RCC 7860 (cell line): ENCODE results near the gene CMKLR1.

Experiments
- DNase-seq: peaks from one replicate; pipeline ENCODE4 v3.0.0-alpha.2; 2015; ENCODE audit warnings: low spot score
- FAIRE-seq: peaks from 2 replicates; lab custom pipeline; 2012; peaks lifted over from hg19 to GRCh38; lab: Jason Lieb, UNC

CMKLR1 gene

GRCh38 chr12:108337235-108338223, 1.6 kb downstream of the CMKLR1 start:
- no peak for DNase-seq
- FAIRE-seq = no peak

GRCh38 chr12:108335349-108336119, 3.6 kb downstream of the CMKLR1 start:
- no peak for FAIRE-seq

GRCh38 chr12:108333898-108334699, 5.0 kb downstream of the CMKLR1 start:
- DNase-seq (no peak), FAIRE-seq (no peak)

More at GRCh38 chr12:108335349-108336119, 3.6 kb downstream of the CMKLR1 start:
- DNase-seq = no peak

- FAIRE-seq = no peak
Measured at GRCh38 chr12:108332791-108333382, 6.2 kb downstream of the CMKLR1 start.

GRCh38 chr12:108328420-108328819, 10.7 kb downstream of the CMKLR1 start:
- DNase-seq (no peak), FAIRE-seq (no peak)

More at GRCh38 chr12:108332791-108333382, 6.2 kb downstream of the CMKLR1 start:
- DNase-seq = no peak

GRCh38 chr12:108327621-108328344, 11.3 kb downstream of the CMKLR1 start:
- FAIRE-seq (no peak), DNase-seq (no peak)

GRCh38 chr12:108326254-108326750, 12.8 kb downstream of the CMKLR1 start:
- DNase-seq (no peak), FAIRE-seq (no peak)

- FAIRE-seq (no peak), DNase-seq (no peak)
Measured at GRCh38 chr12:108325549-108325948, 13.6 kb downstream of the CMKLR1 start.

- DNase-seq = no peak
- FAIRE-seq = no peak
Measured at GRCh38 chr12:108325018-108325358, 14.1 kb downstream of the CMKLR1 start.

- DNase-seq = no peak
- no peak for FAIRE-seq
Measured at GRCh38 chr12:108324351-108325017, 14.6 kb downstream of the CMKLR1 start.

GRCh38 chr12:108323581-108323980, 15.5 kb downstream of the CMKLR1 start:
- FAIRE-seq = no peak
- no peak for DNase-seq

- no peak for FAIRE-seq
- no peak for DNase-seq
Measured at GRCh38 chr12:108322998-108323397, 16.1 kb downstream of the CMKLR1 start.

- DNase-seq = no peak
- no peak for FAIRE-seq
Measured at GRCh38 chr12:108321688-108322087, 17.4 kb downstream of the CMKLR1 start.

GRCh38 chr12:108320507-108321293, 18.4 kb downstream of the CMKLR1 start:
- FAIRE-seq = no peak
- no peak for DNase-seq

GRCh38 chr12:108319277-108320234, 19.6 kb downstream of the CMKLR1 start:
- DNase-seq = no peak
- no peak for FAIRE-seq

- no peak for FAIRE-seq
- no peak for DNase-seq
Measured at GRCh38 chr12:108318472-108319275, 20.4 kb downstream of the CMKLR1 start.
